Amniotic epithelial cell (primary cell): ENCODE measurements around the gene CEP68.

ENCODE experiments used
- DNase-seq: peaks from one replicate; pipeline ENCODE4 v3.0.0-alpha.2; 2010; ENCODE audit warnings: low read depth

The CEP68 gene

GRCh38 chr2:65057391-65058052 lies 1.3 kb downstream of the CEP68 start:
- DNase-seq, result no peak

GRCh38 chr2:65059071-65059470 lies 2.9 kb downstream of the CEP68 start:
- DNase-seq, result no peak

- no peak for DNase-seq
Observed at GRCh38 chr2:65061146-65061909, 5.1 kb downstream of the CEP68 start.

- DNase-seq, result no peak
Observed at GRCh38 chr2:65061910-65062339, 5.7 kb downstream of the CEP68 start.

- DNase-seq, result no peak
Observed at GRCh38 chr2:65062843-65063825, 6.9 kb downstream of the CEP68 start.

GRCh38 chr2:65064728-65065552 lies 8.7 kb downstream of the CEP68 start:
- peak; percentile 62 for DNase-seq

- no peak for DNase-seq
Observed at GRCh38 chr2:65067806-65068553, 11.8 kb downstream of the CEP68 start.

- no peak for DNase-seq
Observed at GRCh38 chr2:65069439-65069824, 13.2 kb downstream of the CEP68 start.

GRCh38 chr2:65070172-65070830 lies 14.1 kb downstream of the CEP68 start:
- peak; percentile 48 for DNase-seq

- no peak for DNase-seq
Observed at GRCh38 chr2:65070856-65071255, 14.6 kb downstream of the CEP68 start.

GRCh38 chr2:65071499-65072180 lies 15.4 kb downstream of the CEP68 start:
- no peak for DNase-seq

GRCh38 chr2:65072181-65072970 lies 16.2 kb downstream of the CEP68 start:
- no peak for DNase-seq

- DNase-seq, result no peak
Observed at GRCh38 chr2:65073879-65074565, 17.8 kb downstream of the CEP68 start.

GRCh38 chr2:65075176-65075575 lies 19.0 kb downstream of the CEP68 start:
- no peak for DNase-seq

- DNase-seq, result no peak
Observed at GRCh38 chr2:65075605-65076344, 19.6 kb downstream of the CEP68 start.

GRCh38 chr2:65076345-65076710 lies 20.1 kb downstream of the CEP68 start:
- DNase-seq, result peak; percentile 81

- DNase-seq, result no peak
Observed at GRCh38 chr2:65077898-65078297, 21.7 kb downstream of the CEP68 start.

GRCh38 chr2:65079017-65079416 lies 22.8 kb downstream of the CEP68 start:
- DNase-seq, result no peak
